Epithelial cell of proximal tubule (primary cell): Measurements from ENCODE around the gene C15orf39. TPM values are rescaled to one million over a fixed set of nuclear protein-coding genes. Genes with fewer than 3 reads are reported as not detected.

Experiments used
- DNase-seq: peaks from one replicate; pipeline ENCODE4 v3.0.0-alpha.2; 2011; ENCODE audit warnings: low read depth
- H3K4me3 ChIP-seq: 2 replicates; pipeline ENCODE4 v1.5.1; 2011; ENCODE audit warnings: low read depth, mild to moderate bottlenecking, low read length
- CTCF ChIP-seq: conservative IDR thresholded peaks from 2 replicates; pipeline ENCODE4 v1.5.1; 2012; ENCODE audit warnings: low read depth, mild to moderate bottlenecking, low read length
- total RNA-seq: library from RNA; depleted of rRNA; stranded (reverse); fragments of >200 nt; gene quantifications from 2 replicates; pipeline ENCODE4 v1.2.3, GENCODE V29; 2015

Gene C15orf39
- total RNA-seq, 1 donor from 2014 or later, result 9.6 TPM

GRCh38 chr15:75156326-75157215, 45.1 kb upstream of the C15orf39 start:
- H3K4me3 ChIP-seq, result no peak overlapping the region
- DNase-seq, result no peak
- no peak for TF ChIP-seq CTCF

GRCh38 chr15:75158402-75158801, 43.3 kb upstream of the C15orf39 start:
- no peak for TF ChIP-seq CTCF
- no peak for DNase-seq

GRCh38 chr15:75159244-75159643, 42.4 kb upstream of the C15orf39 start:
- DNase-seq, result no peak
- H3K4me3 ChIP-seq, result no peak overlapping the region
- no peak for TF ChIP-seq CTCF

More at GRCh38 chr15:75158402-75158801, 43.3 kb upstream of the C15orf39 start:
- no peak overlapping the region for H3K4me3 ChIP-seq

- DNase-seq, result no peak
- H3K4me3 ChIP-seq, result no peak overlapping the region
- no peak for TF ChIP-seq CTCF
These were observed 40.4 kb upstream of the C15orf39 start for GRCh38 chr15:75161106-75161916.

GRCh38 chr15:75161917-75162414, 39.7 kb upstream of the C15orf39 start:
- no peak for TF ChIP-seq CTCF
- no peak overlapping the region for H3K4me3 ChIP-seq
- DNase-seq, result no peak

- no peak for TF ChIP-seq CTCF
- no peak for DNase-seq
- no peak overlapping the region for H3K4me3 ChIP-seq
These were observed 38.5 kb upstream of the C15orf39 start for GRCh38 chr15:75163150-75163564.
